Neural crest cell (in vitro differentiated cells): ENCODE results near the gene UMAD1. TPM values are rescaled to one million over a fixed set of nuclear protein-coding genes. Genes with fewer than 3 reads are reported as not detected.
"Not testable (repeated sequence)": the region's sequence is repeated elsewhere in the genome, so short reads cannot be mapped to it uniquely, and the experiment has no call there.

Experiments used
- DNase-seq: peaks from one replicate; pipeline ENCODE4 v3.0.0; 2021; ENCODE audit warnings: low read depth, mixed read lengths, low spot score
- H3K27ac Mint-ChIP-seq: one replicate; pipeline ENCODE4 v1.8.0; 2021; ENCODE audit warnings: mild to moderate bottlenecking, mixed read lengths; ENCODE audit not compliant: unreplicated experiment
- H3K27me3 Mint-ChIP-seq: 2 replicates; pipeline ENCODE4 v1.8.0; 2021; ENCODE audit warnings: low read depth, mild to moderate bottlenecking, mixed read lengths
- H3K36me3 Mint-ChIP-seq: 2 replicates; pipeline ENCODE4 v1.8.0; 2021; ENCODE audit warnings: low read depth, mild to moderate bottlenecking, mixed read lengths
- H3K4me1 Mint-ChIP-seq: 2 replicates; pipeline ENCODE4 v1.8.0; 2021; ENCODE audit warnings: mixed read lengths
- H3K4me3 Mint-ChIP-seq: one replicate; pipeline ENCODE4 v1.8.0; 2021; ENCODE audit warnings: mild to moderate bottlenecking, mixed read lengths
- H3K9me3 Mint-ChIP-seq: 2 replicates; pipeline ENCODE4 v1.8.0; 2021; ENCODE audit warnings: mixed read lengths
- CTCF ChIP-seq: fragments of 200-600 bp; sonication (generic); conservative IDR thresholded peaks from 2 replicates; pipeline ENCODE4 v1.5.0; 2021; ENCODE audit warnings: antibody characterized with exemption, mild to moderate bottlenecking
- total RNA-seq: library from RNA; stranded (reverse); gene quantifications from 2 replicates; pipeline ENCODE4 v1.2.1, GENCODE V29; 2021

UMAD1 gene
- total RNA-seq, 1 donor from 2014 or later: 9.8 TPM

- Mint-ChIP-seq H3K4me3 (no peak overlapping the region), H3K27ac (no peak overlapping the region), H3K27me3 (no peaks in the 10 kb centered on the region), H3K9me3 (peaks cover 7% of the 10 kb centered on the region), H3K36me3 (peaks cover 4% of the 10 kb centered on the region), H3K4me1 (no peaks in the 10 kb centered on the region)
- DNase-seq: no peak
- no peak for TF ChIP-seq CTCF
These were observed 30.8 kb downstream of the UMAD1 start for GRCh38 chr7:7671361-7671760.

GRCh38 chr7:7672545-7673239 lies 32.1 kb downstream of the UMAD1 start:
- Mint-ChIP-seq H3K36me3 (peaks cover 6% of the 10 kb centered on the region), H3K4me3 (no peak overlapping the region), H3K27ac (peak overlapping the region; percentile 73), H3K27me3 (no peaks in the 10 kb centered on the region), H3K4me1 (no peaks in the 10 kb centered on the region), H3K9me3 (peaks cover 10% of the 10 kb centered on the region)
- TF ChIP-seq CTCF: no peak
- DNase-seq: no peak

- no peak for TF ChIP-seq CTCF
- Mint-ChIP-seq H3K9me3 (peaks cover 13% of the 10 kb centered on the region), H3K4me1 (no peaks in the 10 kb centered on the region), H3K27me3 (no peaks in the 10 kb centered on the region), H3K4me3 (no peak overlapping the region), H3K36me3 (peaks cover 10% of the 10 kb centered on the region), H3K27ac (peak overlapping the region; percentile 73)
- no peak for DNase-seq
These were observed 32.6 kb downstream of the UMAD1 start for GRCh38 chr7:7673240-7673550.

- TF ChIP-seq CTCF: no peak
- no peak overlapping the region for H3K4me3 Mint-ChIP-seq
- peaks cover 6% of the 10 kb centered on the region for H3K9me3 Mint-ChIP-seq
- DNase-seq: no peak
- peaks cover 3% of the 10 kb centered on the region for H3K4me1 Mint-ChIP-seq
- no peak overlapping the region for H3K27ac Mint-ChIP-seq
- no peaks in the 10 kb centered on the region for H3K27me3 Mint-ChIP-seq
- peaks cover 10% of the 10 kb centered on the region for H3K36me3 Mint-ChIP-seq
These were observed 35.1 kb downstream of the UMAD1 start for GRCh38 chr7:7675686-7676085.

- DNase-seq, H3K4me3 Mint-ChIP-seq: not testable (repeated sequence)
- peaks cover 10% of the 10 kb centered on the region for H3K36me3 Mint-ChIP-seq
These were observed 39.1 kb downstream of the UMAD1 start for GRCh38 chr7:7679640-7680039.

GRCh38 chr7:7681191-7681935 lies 40.8 kb downstream of the UMAD1 start:
- Mint-ChIP-seq H3K4me3 (no peak overlapping the region), H3K4me1 (peaks cover 3% of the 10 kb centered on the region), H3K27me3 (no peaks in the 10 kb centered on the region), H3K27ac (no peak overlapping the region), H3K36me3 (peaks cover 7% of the 10 kb centered on the region), H3K9me3 (peaks cover 6% of the 10 kb centered on the region)
- peak; percentile 72 for TF ChIP-seq CTCF
- no peak for DNase-seq

More at GRCh38 chr7:7679640-7680039, 39.1 kb downstream of the UMAD1 start:
- not testable (repeated sequence) for H3K27me3 Mint-ChIP-seq, H3K4me1 Mint-ChIP-seq, H3K27ac Mint-ChIP-seq, H3K9me3 Mint-ChIP-seq
